H9 (cell line): ENCODE measurements around the gene GNLY. TPM values are rescaled to one million over a fixed set of nuclear protein-coding genes. Genes with fewer than 3 reads are reported as not detected.

Source experiments
- DNase-seq: peaks from one replicate; pipeline ENCODE4 v3.0.0-alpha.2; 2017
- H2AFZ ChIP-seq: one replicate; pipeline ENCODE4 v1.6.1; 2013; ENCODE audit warnings: mild to moderate bottlenecking, low read length, control low read depth, moderate library complexity
- H2AK5ac ChIP-seq: 2 replicates; pipeline ENCODE4 v1.6.1; 2013; ENCODE audit warnings: low read length, control low read depth, mixed read lengths; ENCODE audit not compliant: insufficient read length
- H2BK120ac ChIP-seq: one replicate; pipeline ENCODE4 v1.6.1; 2013; ENCODE audit warnings: low read depth, mild to moderate bottlenecking, low read length, control low read depth, inconsistent platforms; ENCODE audit not compliant: poor library complexity, severe bottlenecking
- H2BK12ac ChIP-seq: 2 replicates; pipeline ENCODE4 v1.6.1; 2013; ENCODE audit warnings: low read length, control low read depth, mixed read lengths, low read depth; ENCODE audit not compliant: insufficient read length
- H2BK15ac ChIP-seq: 2 replicates; pipeline ENCODE4 v1.6.1; 2013; ENCODE audit warnings: low read depth, low read length, control low read depth
- H2BK20ac ChIP-seq: one replicate; pipeline ENCODE4 v1.6.1; 2013; ENCODE audit warnings: low read depth, mild to moderate bottlenecking, low read length, control low read depth, inconsistent platforms; ENCODE audit not compliant: poor library complexity, severe bottlenecking
- H2BK5ac ChIP-seq: 2 replicates; pipeline ENCODE4 v1.6.1; 2013; ENCODE audit warnings: low read length, control low read depth, mixed read lengths; ENCODE audit not compliant: insufficient read length
- H3K14ac ChIP-seq: 2 replicates; pipeline ENCODE4 v1.6.1; 2013; ENCODE audit warnings: low read length, control low read depth; ENCODE audit not compliant: insufficient read depth
- H3K18ac ChIP-seq: 2 replicates; pipeline ENCODE4 v1.6.1; 2013; ENCODE audit warnings: low read depth, mild to moderate bottlenecking, mixed read lengths, low read length, control low read depth; ENCODE audit not compliant: insufficient read length
- H3K23ac ChIP-seq: 2 replicates; pipeline ENCODE4 v1.6.1; 2013; ENCODE audit warnings: low read length, control low read depth, mixed read lengths, low read depth; ENCODE audit not compliant: insufficient read length
- H3K23me2 ChIP-seq: 2 replicates; pipeline ENCODE4 v1.6.1; 2013; ENCODE audit warnings: low read depth, mild to moderate bottlenecking, mixed read lengths, low read length, control low read depth; ENCODE audit not compliant: insufficient read length, poor library complexity, severe bottlenecking
- H3K27ac ChIP-seq: 2 replicates; pipeline ENCODE4 v1.5.1; 2013; ENCODE audit warnings: low read length, control low read depth, mixed read lengths, low read depth; ENCODE audit not compliant: insufficient read length
- H3K27me3 ChIP-seq: 2 replicates; pipeline ENCODE4 v1.6.1; 2013; ENCODE audit warnings: low read length, control low read depth, inconsistent platforms; ENCODE audit not compliant: insufficient read depth
- H3K4ac ChIP-seq: 2 replicates; pipeline ENCODE4 v1.6.1; 2013; ENCODE audit warnings: low read depth, mild to moderate bottlenecking, control low read depth, inconsistent platforms, low read length, moderate library complexity
- H3K4me1 ChIP-seq: 2 replicates; pipeline ENCODE4 v1.6.1; 2013; ENCODE audit warnings: low read length, control low read depth, inconsistent platforms; ENCODE audit not compliant: insufficient read depth
- H3K4me2 ChIP-seq: 2 replicates; pipeline ENCODE4 v1.6.1; 2013; ENCODE audit warnings: low read length, control low read depth, mixed read lengths; ENCODE audit not compliant: insufficient read length, insufficient read depth
- H3K56ac ChIP-seq: 2 replicates; pipeline ENCODE4 v1.6.1; 2013; ENCODE audit warnings: low read depth, mild to moderate bottlenecking, mixed read lengths, low read length, control low read depth; ENCODE audit not compliant: insufficient read length
- H3K79me1 ChIP-seq: 2 replicates; pipeline ENCODE4 v1.6.1; 2013; ENCODE audit warnings: low read depth, mild to moderate bottlenecking, moderate library complexity, low read length, control low read depth, inconsistent platforms; ENCODE audit not compliant: insufficient read depth, poor library complexity, severe bottlenecking
- H3K79me2 ChIP-seq: 2 replicates; pipeline ENCODE4 v1.6.1; 2013; ENCODE audit warnings: low read length, control low read depth, inconsistent platforms; ENCODE audit not compliant: insufficient read depth
- H3K9ac ChIP-seq: 2 replicates; pipeline ENCODE4 v1.6.1; 2013; ENCODE audit warnings: low read length, control low read depth, mixed read lengths; ENCODE audit not compliant: insufficient read length; ENCODE audit errors: extremely low read depth
- H3K9me3 ChIP-seq: one replicate; pipeline ENCODE4 v1.6.1; 2013; ENCODE audit warnings: low read depth, low read length, inconsistent platforms; ENCODE audit not compliant: control insufficient read depth
- H3T11ph ChIP-seq: one replicate; pipeline ENCODE4 v1.6.1; 2013; ENCODE audit warnings: mild to moderate bottlenecking, low read length, control low read depth, inconsistent platforms
- H4K20me1 ChIP-seq: one replicate; pipeline ENCODE4 v1.6.1; 2013; ENCODE audit not compliant: control insufficient read depth, insufficient read length, insufficient read depth
- H4K5ac ChIP-seq: 2 replicates; pipeline ENCODE4 v1.6.1; 2013; ENCODE audit warnings: low read depth, mild to moderate bottlenecking, mixed read lengths, low read length, control low read depth; ENCODE audit not compliant: insufficient read length
- H4K8ac ChIP-seq: replicated peaks from 2 replicates; pipeline ENCODE4 v1.6.1; 2013; ENCODE audit warnings: low read length, control low read depth, mixed read lengths, low read depth; ENCODE audit not compliant: insufficient read length
- H4K91ac ChIP-seq: 2 replicates; pipeline ENCODE4 v1.6.1; 2013; ENCODE audit warnings: low read depth, mild to moderate bottlenecking, moderate library complexity, mixed read lengths, low read length, control low read depth; ENCODE audit not compliant: insufficient read length
- H3K27ac Mint-ChIP-seq, 3 experiments: 2 replicates in 2 of 3; 3 replicates in 1 of 3; pipeline ENCODE4 v1.8.0; 2020 to 2021; ENCODE audit warnings: mixed read lengths in 3 of 3, mild to moderate bottlenecking in 1 of 3, moderate library complexity in 1 of 3
- H3K27me3 Mint-ChIP-seq: 2 replicates; pipeline ENCODE4 v1.8.0; 2021; ENCODE audit warnings: low read depth, mild to moderate bottlenecking, moderate library complexity, mixed read lengths
- H3K36me3 Mint-ChIP-seq, 3 experiments: 2 replicates in 2 of 3; 3 replicates in 1 of 3; pipeline ENCODE4 v1.8.0; 2020 to 2021; ENCODE audit warnings: low read depth in 3 of 3, mixed read lengths in 3 of 3; ENCODE audit not compliant: insufficient read depth in 1 of 3
- H3K4me1 Mint-ChIP-seq, 2 experiments: 2 replicates each; pipeline ENCODE4 v1.8.0; 2020; ENCODE audit warnings: mixed read lengths in 2 of 2
- H3K4me3 Mint-ChIP-seq, 2 experiments: 2 replicates in 1 of 2; 3 replicates in 1 of 2; pipeline ENCODE4 v1.8.0; 2020 to 2021; ENCODE audit warnings: mild to moderate bottlenecking in 2 of 2, mixed read lengths in 2 of 2, moderate library complexity in 1 of 2
- H3K9me3 Mint-ChIP-seq, 2 experiments: 2 replicates in 1 of 2; 3 replicates in 1 of 2; pipeline ENCODE4 v1.8.0; 2020; ENCODE audit warnings: mild to moderate bottlenecking in 2 of 2, mixed read lengths in 2 of 2, moderate library complexity in 1 of 2
- WGBS: extraction: QIAGEN DNeasy Blood & Tissue Kit; methylation state at CpG from one replicate; pipeline ENCODE4 v1.1.7; 2013; ENCODE audit warnings: missing lambda C conversion rate, low lambda C conversion rate, mixed read lengths; ENCODE audit not compliant: insufficient read length; ENCODE audit errors: extremely low coverage; 5-methylcytosine and 5-hydroxymethylcytosine counted together
- total RNA-seq: library from RNA; stranded (reverse); gene quantifications from 2 replicates; pipeline ENCODE4 v1.2.1, GENCODE V29; 2021
- TF ChIP-seq, protein P1 (sequence below): fragments of 200-600 bp; sonication (generic); conservative IDR thresholded peaks from 3 replicates; pipeline ENCODE4 v1.8.0; 2021; ENCODE audit warnings: antibody characterized with exemption, mild to moderate bottlenecking

Gene GNLY
- total RNA-seq, 1 experiment from 2014 or later, result not detected

- Mint-ChIP-seq H3K27ac (peak overlapping the region in 1 of 3 experiments; percentile 15; a peak in 1 of 7 replicates), H3K4me1 (peaks cover 9 to 18% of the 10 kb centered on the region in 2 experiments), H3K36me3 (no peaks in the 10 kb centered on the region), H3K27me3 (peaks cover 7% of the 10 kb centered on the region), H3K9me3 (no peaks in the 10 kb centered on the region), H3K4me3 (no peak overlapping the region)
- no CpG with 5 or more reads among the region's 3 CpGs for WGBS
- no peak overlapping the region for H3K4ac ChIP-seq
- H4K20me1 ChIP-seq, result no peaks in the 10 kb centered on the region
- H2BK120ac ChIP-seq, result no peak overlapping the region
- H2AK5ac ChIP-seq, result no peak overlapping the region
- TF ChIP-seq, protein P1, sequence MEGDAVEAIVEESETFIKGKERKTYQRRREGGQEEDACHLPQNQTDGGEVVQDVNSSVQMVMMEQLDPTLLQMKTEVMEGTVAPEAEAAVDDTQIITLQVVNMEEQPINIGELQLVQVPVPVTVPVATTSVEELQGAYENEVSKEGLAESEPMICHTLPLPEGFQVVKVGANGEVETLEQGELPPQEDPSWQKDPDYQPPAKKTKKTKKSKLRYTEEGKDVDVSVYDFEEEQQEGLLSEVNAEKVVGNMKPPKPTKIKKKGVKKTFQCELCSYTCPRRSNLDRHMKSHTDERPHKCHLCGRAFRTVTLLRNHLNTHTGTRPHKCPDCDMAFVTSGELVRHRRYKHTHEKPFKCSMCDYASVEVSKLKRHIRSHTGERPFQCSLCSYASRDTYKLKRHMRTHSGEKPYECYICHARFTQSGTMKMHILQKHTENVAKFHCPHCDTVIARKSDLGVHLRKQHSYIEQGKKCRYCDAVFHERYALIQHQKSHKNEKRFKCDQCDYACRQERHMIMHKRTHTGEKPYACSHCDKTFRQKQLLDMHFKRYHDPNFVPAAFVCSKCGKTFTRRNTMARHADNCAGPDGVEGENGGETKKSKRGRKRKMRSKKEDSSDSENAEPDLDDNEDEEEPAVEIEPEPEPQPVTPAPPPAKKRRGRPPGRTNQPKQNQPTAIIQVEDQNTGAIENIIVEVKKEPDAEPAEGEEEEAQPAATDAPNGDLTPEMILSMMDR, result no peak
- no peaks in the 10 kb centered on the region for H3K79me1 ChIP-seq
- H3K14ac ChIP-seq, result no peak overlapping the region
- H2AFZ ChIP-seq, result no peak overlapping the region
- H3K4me2 ChIP-seq, result no peak overlapping the region
- H3K23ac ChIP-seq, result no peak overlapping the region
- H4K8ac ChIP-seq, result no peak overlapping the region
- H3K4me1 ChIP-seq, result no peaks in the 10 kb centered on the region
- H4K91ac ChIP-seq, result no peak overlapping the region
- H3K9me3 ChIP-seq, result no peaks in the 10 kb centered on the region
- no peak overlapping the region for H4K5ac ChIP-seq
- H2BK12ac ChIP-seq, result no peak overlapping the region
- no peaks in the 10 kb centered on the region for H3K27me3 ChIP-seq
- H3K23me2 ChIP-seq, result no peaks in the 10 kb centered on the region
- H3K79me2 ChIP-seq, result no peaks in the 10 kb centered on the region
- H2BK15ac ChIP-seq, result no peak overlapping the region
- H2BK20ac ChIP-seq, result no peak overlapping the region
- DNase-seq, result no peak
- no peak overlapping the region for H3K56ac ChIP-seq
- no peak overlapping the region for H3K18ac ChIP-seq
- no peak overlapping the region for H2BK5ac ChIP-seq
- H3T11ph ChIP-seq, result no peak overlapping the region
- H3K9ac ChIP-seq, result no peak overlapping the region
- H3K27ac ChIP-seq, result no peak overlapping the region
These were observed 2.9 kb downstream of the GNLY start for GRCh38 chr2:85697096-85697495.
